GM19193 (cell line): ENCODE results near the gene DIAPH2.

Source experiments
- POLR2A ChIP-seq: IDR thresholded peaks from 4 replicates; pipeline ENCODE4 v1.6.1; 2011; ENCODE audit not compliant: insufficient read depth, insufficient read length; ENCODE audit errors: extremely low read depth

Gene DIAPH2

GRCh38 chrX:97189668-97190067 lies 505.0 kb downstream of the DIAPH2 start:
- no peak for TF ChIP-seq POLR2A

GRCh38 chrX:97199501-97199900 lies 514.9 kb downstream of the DIAPH2 start:
- TF ChIP-seq POLR2A: no peak

- TF ChIP-seq POLR2A: no peak
Measured at GRCh38 chrX:97200454-97200853, 515.8 kb downstream of the DIAPH2 start.

GRCh38 chrX:97210501-97210900 lies 525.9 kb downstream of the DIAPH2 start:
- TF ChIP-seq POLR2A: no peak

- no peak for TF ChIP-seq POLR2A
Measured at GRCh38 chrX:97211070-97211469, 526.4 kb downstream of the DIAPH2 start.

- TF ChIP-seq POLR2A: no peak
Measured at GRCh38 chrX:97215186-97215585, 530.5 kb downstream of the DIAPH2 start.

GRCh38 chrX:97224148-97224547 lies 539.5 kb downstream of the DIAPH2 start:
- no peak for TF ChIP-seq POLR2A

- TF ChIP-seq POLR2A: no peak
Measured at GRCh38 chrX:97229318-97229717, 544.7 kb downstream of the DIAPH2 start.

GRCh38 chrX:97230948-97231347 lies 546.3 kb downstream of the DIAPH2 start:
- no peak for TF ChIP-seq POLR2A

GRCh38 chrX:97234471-97235081 lies 549.9 kb downstream of the DIAPH2 start:
- TF ChIP-seq POLR2A: no peak

GRCh38 chrX:97238632-97239031 lies 554.0 kb downstream of the DIAPH2 start:
- no peak for TF ChIP-seq POLR2A

- TF ChIP-seq POLR2A: no peak
Measured at GRCh38 chrX:97252111-97252510, 567.5 kb downstream of the DIAPH2 start.

GRCh38 chrX:97260679-97261078 lies 576.0 kb downstream of the DIAPH2 start:
- TF ChIP-seq POLR2A: no peak

GRCh38 chrX:97266406-97267121 lies 581.9 kb downstream of the DIAPH2 start:
- TF ChIP-seq POLR2A: no peak

- TF ChIP-seq POLR2A: no peak
Measured at GRCh38 chrX:97267396-97268181, 582.9 kb downstream of the DIAPH2 start.
